B cell (primary cell): Measurements from ENCODE around the gene ODF2.

ENCODE experiments used
- CTCF ChIP-seq: fragments of 200-600 bp; IDR thresholded peaks from one replicate; pipeline ENCODE4 v1.8.0; 2022; ENCODE audit warnings: antibody characterized with exemption, mild to moderate bottlenecking
- EZH2 ChIP-seq: IDR thresholded peaks from 2 replicates; pipeline ENCODE4 v1.6.1; 2012; ENCODE audit warnings: borderline replicate concordance, low read depth, mild to moderate bottlenecking, moderate library complexity, low read length; ENCODE audit not compliant: insufficient read depth, poor library complexity, severe bottlenecking

DNA sequence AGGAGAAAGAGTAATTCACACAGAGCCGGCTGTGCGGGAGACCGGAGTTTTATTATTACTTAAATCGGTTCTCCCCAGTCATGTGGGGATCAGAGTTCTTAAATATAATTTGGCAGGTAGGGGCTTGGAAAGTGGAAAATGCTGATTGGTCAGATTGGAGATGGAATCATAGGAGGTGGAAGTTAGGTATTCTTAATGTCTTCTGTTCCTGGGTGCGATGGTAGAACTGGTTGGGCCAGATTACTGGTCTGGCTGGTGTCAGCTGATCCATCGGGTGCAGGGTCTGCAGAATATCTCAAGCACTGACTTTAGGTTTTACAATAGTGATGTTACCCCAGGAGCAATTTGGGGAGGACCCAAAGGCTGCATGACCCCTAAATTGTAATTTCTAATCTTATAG lies 39.8 kb upstream of the ODF2 start:
- TF ChIP-seq CTCF: no peak
- TF ChIP-seq EZH2: no peak
